ENCODE results near the gene NCOA7. TPM values are rescaled to one million over a fixed set of nuclear protein-coding genes. Genes with fewer than 3 reads are reported as not detected.

Gene NCOA7
- total RNA-seq, 1 donor from 2014 or later = 7.7 TPM

DNA sequence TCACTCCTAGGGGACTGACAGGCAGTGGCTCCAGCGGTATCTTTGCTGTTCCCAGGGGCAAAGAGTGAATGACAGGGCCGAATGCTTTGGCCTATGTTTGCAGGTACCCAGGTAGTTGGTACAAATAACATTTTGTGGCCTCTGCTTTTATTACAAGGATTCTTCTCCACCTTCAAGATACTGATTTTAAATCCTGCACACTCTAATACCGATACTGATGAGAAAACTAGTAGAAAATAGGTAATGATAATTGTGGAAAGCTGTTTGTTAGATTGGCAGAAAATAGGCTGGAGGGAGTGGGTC, 166.6 kb downstream of the NCOA7 start:
- Histone ChIP-seq H3F3A (ENCODE audit: low read depth) (peaks cover 14% of the 10 kb centered on the region), H3K4me2 (peak overlapping the region; percentile 84), H3K79me2 (ENCODE audit: low read depth) (peaks cover 16% of the 10 kb centered on the region), H3K9ac (peak overlapping the region; percentile 75), H3K4me3 (peak overlapping the region; percentile 89), H3K27me3 (peaks cover 4% of the 10 kb centered on the region), H3K27ac (peak overlapping the region; percentile 65), H2AFZ (replicated peaks) (peak overlapping the region; percentile 97), H3K4me1 (peaks cover 17% of the 10 kb centered on the region), H4K20me1 (ENCODE audit: low read depth) (no peaks in the 10 kb centered on the region), H3K36me3 (no peaks in the 10 kb centered on the region), H3K9me3 (ENCODE audit: low read depth) (no peaks in the 10 kb centered on the region)
- no peak overlapping the region for H3K27ac Mint-ChIP-seq
- TF ChIP-seq EZH2 (IDR thresholded peaks at IDR 0.05) = no peak
- no peak for TF ChIP-seq EZH2phosphoT487 (IDR thresholded peaks at IDR 0.05)
- TF ChIP-seq, protein P1, sequence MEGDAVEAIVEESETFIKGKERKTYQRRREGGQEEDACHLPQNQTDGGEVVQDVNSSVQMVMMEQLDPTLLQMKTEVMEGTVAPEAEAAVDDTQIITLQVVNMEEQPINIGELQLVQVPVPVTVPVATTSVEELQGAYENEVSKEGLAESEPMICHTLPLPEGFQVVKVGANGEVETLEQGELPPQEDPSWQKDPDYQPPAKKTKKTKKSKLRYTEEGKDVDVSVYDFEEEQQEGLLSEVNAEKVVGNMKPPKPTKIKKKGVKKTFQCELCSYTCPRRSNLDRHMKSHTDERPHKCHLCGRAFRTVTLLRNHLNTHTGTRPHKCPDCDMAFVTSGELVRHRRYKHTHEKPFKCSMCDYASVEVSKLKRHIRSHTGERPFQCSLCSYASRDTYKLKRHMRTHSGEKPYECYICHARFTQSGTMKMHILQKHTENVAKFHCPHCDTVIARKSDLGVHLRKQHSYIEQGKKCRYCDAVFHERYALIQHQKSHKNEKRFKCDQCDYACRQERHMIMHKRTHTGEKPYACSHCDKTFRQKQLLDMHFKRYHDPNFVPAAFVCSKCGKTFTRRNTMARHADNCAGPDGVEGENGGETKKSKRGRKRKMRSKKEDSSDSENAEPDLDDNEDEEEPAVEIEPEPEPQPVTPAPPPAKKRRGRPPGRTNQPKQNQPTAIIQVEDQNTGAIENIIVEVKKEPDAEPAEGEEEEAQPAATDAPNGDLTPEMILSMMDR (IDR thresholded peaks at IDR 0.05) = no peak
- H3K9me3 Mint-ChIP-seq = no peaks in the 10 kb centered on the region
- H3K4me3 Mint-ChIP-seq = no peak overlapping the region
- H3K4me1 Mint-ChIP-seq = peaks cover 4% of the 10 kb centered on the region
- no peak for DNase-seq (ENCODE audit: low spot score)
- H3K27me3 Mint-ChIP-seq (ENCODE audit: insufficient read depth, low read depth) = no peaks in the 10 kb centered on the region
- H3K36me3 Mint-ChIP-seq = no peaks in the 10 kb centered on the region

DNA sequence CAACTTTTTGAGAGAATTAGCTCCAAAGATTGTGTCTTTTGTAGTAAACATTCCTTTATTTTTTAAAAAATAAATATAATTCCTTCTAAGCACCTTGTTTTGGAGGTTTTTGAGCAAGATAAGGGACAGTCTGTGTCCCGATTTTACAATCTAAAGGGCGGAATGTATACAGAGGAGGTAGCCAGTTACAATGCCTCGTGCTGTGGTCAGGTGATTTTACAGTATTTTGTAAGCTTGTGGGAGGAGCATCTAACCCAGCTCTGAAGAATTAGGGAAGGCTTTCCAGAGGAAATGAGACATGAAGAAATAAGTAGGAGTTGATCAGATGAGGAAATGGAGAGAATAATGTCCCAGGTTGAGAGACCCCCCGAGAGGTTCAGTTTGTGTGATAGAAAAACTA, 167.1 kb downstream of the NCOA7 start:
- no peak for TF ChIP-seq EZH2phosphoT487 (IDR thresholded peaks at IDR 0.05)
- no peak for TF ChIP-seq EZH2 (IDR thresholded peaks at IDR 0.05)
- TF ChIP-seq, protein P1 (IDR thresholded peaks at IDR 0.05) = no peak
- H3K9me3 ChIP-seq (ENCODE audit: low read depth) = no peaks in the 10 kb centered on the region
- Mint-ChIP-seq H3K27me3 (ENCODE audit: insufficient read depth, low read depth) (no peaks in the 10 kb centered on the region), H3K4me3 (no peak overlapping the region), H3K4me1 (peaks cover 4% of the 10 kb centered on the region), H3K9me3 (no peaks in the 10 kb centered on the region), H3K27ac (no peak overlapping the region), H3K36me3 (no peaks in the 10 kb centered on the region)
- peaks cover 17% of the 10 kb centered on the region for H3K4me1 ChIP-seq
- peaks cover 14% of the 10 kb centered on the region for H3F3A ChIP-seq (ENCODE audit: low read depth)
- peak overlapping the region; percentile 84 for H3K4me2 ChIP-seq
- H2AFZ ChIP-seq (replicated peaks) = no peak overlapping the region
- no peak for DNase-seq (ENCODE audit: low spot score)
- no peak overlapping the region for H3K9ac ChIP-seq
- peaks cover 19% of the 10 kb centered on the region for H3K79me2 ChIP-seq (ENCODE audit: low read depth)
- peak overlapping the region; percentile 89 for H3K4me3 ChIP-seq
- H3K27me3 ChIP-seq = peaks cover 4% of the 10 kb centered on the region
- no peaks in the 10 kb centered on the region for H4K20me1 ChIP-seq (ENCODE audit: low read depth)
- H3K27ac ChIP-seq = no peak overlapping the region
- H3K36me3 ChIP-seq = no peaks in the 10 kb centered on the region

DNA sequence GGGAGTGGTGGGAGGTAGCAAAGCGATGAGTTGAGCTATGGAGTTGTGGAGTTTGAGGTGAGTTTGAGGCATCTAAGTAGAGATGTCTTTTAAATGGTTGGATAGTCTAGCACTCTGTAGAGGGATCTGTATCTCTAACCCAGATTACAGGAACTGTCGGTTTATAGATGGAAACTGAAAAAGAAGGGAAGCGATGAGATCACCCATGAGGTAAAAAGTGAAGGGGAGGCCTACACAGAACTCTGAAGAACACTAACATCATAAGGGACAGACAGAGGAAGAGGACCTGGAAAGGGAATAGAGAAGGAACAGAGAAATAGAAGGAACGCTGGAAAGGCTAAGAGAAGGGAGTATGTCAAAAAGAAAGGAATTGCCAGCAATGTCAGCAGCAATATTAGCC, 168.3 kb downstream of the NCOA7 start:
- Histone ChIP-seq H3K36me3 (no peaks in the 10 kb centered on the region), H3K4me3 (no peak overlapping the region), H3K9ac (no peak overlapping the region), H2AFZ (replicated peaks) (no peak overlapping the region), H3F3A (ENCODE audit: low read depth) (peaks cover 14% of the 10 kb centered on the region), H4K20me1 (ENCODE audit: low read depth) (no peaks in the 10 kb centered on the region), H3K4me2 (no peak overlapping the region), H3K9me3 (ENCODE audit: low read depth) (no peaks in the 10 kb centered on the region), H3K4me1 (peaks cover 17% of the 10 kb centered on the region), H3K27me3 (peaks cover 4% of the 10 kb centered on the region), H3K27ac (no peak overlapping the region), H3K79me2 (ENCODE audit: low read depth) (peaks cover 25% of the 10 kb centered on the region)
- no peak for DNase-seq (ENCODE audit: low spot score)
- Mint-ChIP-seq H3K36me3 (no peaks in the 10 kb centered on the region), H3K27me3 (ENCODE audit: insufficient read depth, low read depth) (no peaks in the 10 kb centered on the region), H3K27ac (no peak overlapping the region), H3K4me3 (no peak overlapping the region), H3K4me1 (peaks cover 4% of the 10 kb centered on the region), H3K9me3 (no peaks in the 10 kb centered on the region)
- TF ChIP-seq EZH2 (IDR thresholded peaks at IDR 0.05) (no peak), EZH2phosphoT487 (IDR thresholded peaks at IDR 0.05) (no peak)
- TF ChIP-seq, protein P1 (IDR thresholded peaks at IDR 0.05) = no peak
